Activated naive CD8-positive, alpha-beta T cell treated with anti-CD3 and anti-CD28 coated beads, Interleukin-2, amount 50 U/mL, for 24 hours (primary cell): ENCODE data around the gene SYT1.

Source experiments
- ATAC-seq: fragments of 150-1000 bp; cut with Tn5 transposase; one replicate; pipeline ENCODE4 v1.10.0; 2021
- DNase-seq: peaks from one replicate; pipeline ENCODE4 v3.0.0; 2021
- H3K27ac Mint-ChIP-seq: one replicate; pipeline ENCODE4 v1.8.0; 2021; ENCODE audit warnings: mild to moderate bottlenecking, mixed read lengths
- H3K27me3 Mint-ChIP-seq: one replicate; pipeline ENCODE4 v1.8.0; 2021; ENCODE audit warnings: mixed read lengths
- H3K36me3 Mint-ChIP-seq: one replicate; pipeline ENCODE4 v1.8.0; 2021; ENCODE audit warnings: low read depth, mixed read lengths
- H3K4me1 Mint-ChIP-seq: one replicate; pipeline ENCODE4 v1.8.0; 2021; ENCODE audit warnings: mixed read lengths
- H3K4me3 Mint-ChIP-seq: one replicate; pipeline ENCODE4 v1.8.0; 2021; ENCODE audit warnings: mild to moderate bottlenecking, moderate library complexity, mixed read lengths
- H3K9me3 Mint-ChIP-seq: one replicate; pipeline ENCODE4 v1.8.0; 2021; ENCODE audit warnings: mixed read lengths

SYT1 gene

DNA sequence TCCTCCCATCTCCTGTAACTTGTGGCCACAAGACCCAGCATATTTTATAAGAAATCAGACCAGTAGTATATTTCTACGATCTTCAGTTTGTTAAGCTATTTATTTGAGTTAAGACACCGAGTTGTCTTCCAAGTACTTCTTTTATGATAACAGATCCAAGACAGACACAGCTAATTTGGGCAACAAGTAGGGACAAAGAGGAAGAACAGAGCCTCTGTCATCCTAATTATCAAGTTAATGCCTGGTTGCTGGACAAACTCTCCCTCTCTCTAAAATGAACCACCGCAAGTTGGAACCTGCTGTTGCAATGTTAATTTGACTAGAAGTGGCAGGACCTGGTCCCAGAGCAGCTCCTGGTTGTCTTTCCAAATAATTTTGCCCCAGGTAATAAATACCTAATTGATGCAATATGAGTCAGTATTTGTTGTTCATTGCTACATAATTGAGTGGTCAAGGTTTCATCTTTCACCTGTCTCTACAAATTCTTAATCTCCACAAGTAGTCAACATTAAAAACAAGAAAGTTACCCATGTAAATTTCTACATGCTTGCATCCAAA, 502.5 kb downstream of the SYT1 start:
- Mint-ChIP-seq H3K27me3 (no peaks in the 10 kb centered on the region), H3K9me3 (no peaks in the 10 kb centered on the region), H3K4me3 (no peak overlapping the region), H3K4me1 (no peaks in the 10 kb centered on the region), H3K36me3 (no peaks in the 10 kb centered on the region), H3K27ac (no peak overlapping the region)
- ATAC-seq (no peak), DNase-seq (no peak)

GRCh38 chr12:79370021-79370420, 505.4 kb downstream of the SYT1 start:
- Mint-ChIP-seq H3K27ac (no peak overlapping the region), H3K9me3 (no peaks in the 10 kb centered on the region), H3K36me3 (no peaks in the 10 kb centered on the region), H3K27me3 (no peaks in the 10 kb centered on the region), H3K4me3 (no peak overlapping the region), H3K4me1 (no peaks in the 10 kb centered on the region)
- no peak for ATAC-seq
- DNase-seq: no peak

GRCh38 chr12:79371226-79371625, 506.7 kb downstream of the SYT1 start:
- Mint-ChIP-seq H3K9me3 (no peaks in the 10 kb centered on the region), H3K4me3 (no peak overlapping the region), H3K27ac (no peak overlapping the region), H3K36me3 (no peaks in the 10 kb centered on the region), H3K4me1 (no peaks in the 10 kb centered on the region), H3K27me3 (no peaks in the 10 kb centered on the region)
- no peak for DNase-seq
- no peak for ATAC-seq

GRCh38 chr12:79373896-79374499, 509.4 kb downstream of the SYT1 start:
- Mint-ChIP-seq H3K4me3 (no peak overlapping the region), H3K36me3 (no peaks in the 10 kb centered on the region), H3K4me1 (no peaks in the 10 kb centered on the region), H3K27me3 (no peaks in the 10 kb centered on the region), H3K27ac (no peak overlapping the region), H3K9me3 (no peaks in the 10 kb centered on the region)
- DNase-seq: peak; percentile 18
- peak; percentile 49 for ATAC-seq

DNA sequence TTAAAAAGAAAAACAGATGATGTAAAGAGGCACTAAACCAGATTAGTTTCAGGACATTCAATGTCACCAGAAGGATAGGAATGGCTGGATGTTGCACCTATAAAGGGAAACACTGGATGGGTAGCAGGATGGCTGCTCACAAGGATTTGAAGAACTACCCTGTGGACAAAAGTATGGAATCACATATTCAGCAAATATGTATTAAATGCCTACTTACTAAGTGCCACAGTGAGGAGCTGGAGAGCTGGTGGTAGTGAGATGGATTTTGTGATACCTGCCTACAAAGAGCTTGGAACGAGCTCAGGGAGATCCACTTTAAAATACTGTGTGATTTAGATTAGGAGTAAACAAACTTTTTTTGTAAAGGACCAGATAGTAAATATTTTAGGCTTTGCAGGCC, 510.0 kb downstream of the SYT1 start:
- ATAC-seq (no peak), DNase-seq (no peak)
- H3K36me3 Mint-ChIP-seq: no peaks in the 10 kb centered on the region
- H3K9me3 Mint-ChIP-seq: no peaks in the 10 kb centered on the region
- H3K4me1 Mint-ChIP-seq: no peaks in the 10 kb centered on the region
- no peaks in the 10 kb centered on the region for H3K27me3 Mint-ChIP-seq
- H3K27ac Mint-ChIP-seq: no peak overlapping the region
- no peak overlapping the region for H3K4me3 Mint-ChIP-seq

DNA sequence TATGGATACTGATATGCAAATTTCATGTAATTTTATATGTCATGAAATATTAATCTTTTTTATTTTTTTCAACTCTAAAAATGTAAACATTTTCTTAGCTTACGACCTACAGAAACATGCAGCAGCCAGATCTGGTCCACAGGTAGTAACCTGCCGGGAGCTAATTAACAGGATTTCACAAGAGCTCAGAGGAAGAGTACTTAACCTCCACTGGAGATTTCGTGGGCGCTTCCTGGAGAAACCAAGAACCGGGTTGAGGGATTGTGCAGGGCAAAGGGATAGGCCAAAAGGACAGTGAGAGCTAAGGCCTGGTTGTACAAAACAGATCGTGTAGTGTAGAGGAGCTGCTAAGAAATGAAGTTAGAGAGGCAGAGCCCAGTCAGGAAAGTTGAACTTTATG, 510.5 kb downstream of the SYT1 start:
- DNase-seq (no peak), ATAC-seq (no peak)
- Mint-ChIP-seq H3K27me3 (no peaks in the 10 kb centered on the region), H3K4me3 (no peak overlapping the region), H3K27ac (no peak overlapping the region), H3K36me3 (no peaks in the 10 kb centered on the region), H3K4me1 (no peaks in the 10 kb centered on the region), H3K9me3 (no peaks in the 10 kb centered on the region)

GRCh38 chr12:79378496-79378895, 513.9 kb downstream of the SYT1 start:
- Mint-ChIP-seq H3K4me1 (no peaks in the 10 kb centered on the region), H3K27me3 (no peaks in the 10 kb centered on the region), H3K36me3 (no peaks in the 10 kb centered on the region), H3K9me3 (no peaks in the 10 kb centered on the region), H3K4me3 (no peak overlapping the region), H3K27ac (no peak overlapping the region)
- ATAC-seq: no peak
- DNase-seq: no peak

DNA sequence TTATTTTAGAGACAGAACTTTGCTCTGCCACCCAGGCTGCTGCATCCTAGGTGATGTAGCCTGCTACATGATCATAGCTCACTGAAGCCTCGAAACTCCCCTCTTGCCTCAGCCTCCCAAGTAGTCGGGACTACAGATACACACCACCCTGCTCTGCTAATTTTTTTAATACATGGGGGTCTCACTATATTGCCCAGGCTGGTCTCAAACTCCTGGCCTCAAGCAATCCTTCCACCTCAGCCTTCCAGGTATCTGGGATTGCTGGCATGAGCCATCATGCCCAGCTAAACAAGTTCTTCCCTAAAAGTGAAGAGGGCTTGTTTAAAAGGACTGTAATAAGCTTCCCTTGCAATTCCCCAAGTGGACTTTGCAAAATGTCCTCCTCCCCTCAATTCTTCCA, 515.8 kb downstream of the SYT1 start:
- no peak for DNase-seq
- H3K27ac Mint-ChIP-seq: no peak overlapping the region
- no peaks in the 10 kb centered on the region for H3K36me3 Mint-ChIP-seq
- H3K4me3 Mint-ChIP-seq: no peak overlapping the region
- H3K27me3 Mint-ChIP-seq: no peaks in the 10 kb centered on the region
- H3K4me1 Mint-ChIP-seq: no peaks in the 10 kb centered on the region
- no peaks in the 10 kb centered on the region for H3K9me3 Mint-ChIP-seq
- ATAC-seq: no peak

- Mint-ChIP-seq H3K27ac (no peak overlapping the region), H3K9me3 (no peaks in the 10 kb centered on the region), H3K27me3 (no peaks in the 10 kb centered on the region), H3K4me1 (no peaks in the 10 kb centered on the region), H3K36me3 (no peaks in the 10 kb centered on the region), H3K4me3 (no peak overlapping the region)
- DNase-seq (no peak), ATAC-seq (no peak)
These were observed 517.0 kb downstream of the SYT1 start for GRCh38 chr12:79381248-79382208.

DNA sequence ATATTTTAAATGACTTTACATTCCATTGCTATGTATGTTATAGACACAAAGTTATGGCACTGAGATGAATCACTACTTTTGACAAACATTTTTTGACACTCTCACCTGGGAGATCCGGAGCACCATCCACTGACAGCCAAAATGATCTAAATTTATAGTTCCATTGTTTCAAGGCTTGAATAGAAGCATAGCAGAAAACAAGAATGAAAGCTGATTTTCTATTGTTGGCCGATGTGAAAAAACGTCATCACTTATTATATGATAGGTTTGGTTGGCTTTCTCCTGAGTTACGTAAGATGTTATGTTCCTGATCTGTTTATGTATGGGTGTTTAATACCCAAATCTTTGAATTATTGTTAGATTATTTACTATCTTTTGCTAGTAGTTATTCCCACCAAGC, 520.0 kb downstream of the SYT1 start:
- no peak for DNase-seq

DNA sequence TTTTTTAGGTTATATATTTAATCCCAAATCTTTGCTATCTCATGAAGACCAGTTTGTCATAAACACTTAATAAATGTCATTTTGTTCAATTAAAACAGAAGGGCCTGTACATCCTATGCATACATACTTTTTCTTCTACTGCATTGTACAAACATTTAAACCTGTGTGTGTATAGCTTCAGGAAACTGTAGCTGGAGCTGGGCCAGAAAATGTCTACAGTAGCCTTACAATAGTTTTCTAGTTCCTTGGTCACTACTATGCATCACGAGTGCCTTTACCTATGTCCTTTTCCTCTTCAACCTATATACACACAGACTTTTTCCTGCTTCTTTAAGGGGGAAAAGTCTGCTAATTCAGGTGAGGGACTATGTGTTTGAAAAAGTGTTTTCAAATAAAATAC, 523.4 kb downstream of the SYT1 start:
- ATAC-seq: no peak

More for the DNA sequence above, 520.0 kb downstream of the SYT1 start:
- no peak for ATAC-seq
- no peaks in the 10 kb centered on the region for H3K36me3 Mint-ChIP-seq
- no peaks in the 10 kb centered on the region for H3K4me1 Mint-ChIP-seq
- no peaks in the 10 kb centered on the region for H3K27me3 Mint-ChIP-seq
- no peak overlapping the region for H3K4me3 Mint-ChIP-seq
- H3K27ac Mint-ChIP-seq: no peak overlapping the region
- H3K9me3 Mint-ChIP-seq: no peaks in the 10 kb centered on the region

GRCh38 chr12:79393842-79394241, 529.3 kb downstream of the SYT1 start:
- H3K9me3 Mint-ChIP-seq: no peaks in the 10 kb centered on the region
- ATAC-seq (no peak), DNase-seq (no peak)
- no peak overlapping the region for H3K4me3 Mint-ChIP-seq
- H3K36me3 Mint-ChIP-seq: no peaks in the 10 kb centered on the region
- H3K27ac Mint-ChIP-seq: no peak overlapping the region
- no peaks in the 10 kb centered on the region for H3K4me1 Mint-ChIP-seq
- no peaks in the 10 kb centered on the region for H3K27me3 Mint-ChIP-seq

More for the DNA sequence above, 523.4 kb downstream of the SYT1 start:
- no peak for DNase-seq
- H3K27ac Mint-ChIP-seq: no peak overlapping the region
- H3K27me3 Mint-ChIP-seq: no peaks in the 10 kb centered on the region
- H3K4me1 Mint-ChIP-seq: no peaks in the 10 kb centered on the region
- no peaks in the 10 kb centered on the region for H3K36me3 Mint-ChIP-seq
- no peaks in the 10 kb centered on the region for H3K9me3 Mint-ChIP-seq
- no peak overlapping the region for H3K4me3 Mint-ChIP-seq

GRCh38 chr12:79397609-79398008, 533.0 kb downstream of the SYT1 start:
- Mint-ChIP-seq H3K4me1 (no peaks in the 10 kb centered on the region), H3K27ac (no peak overlapping the region), H3K36me3 (no peaks in the 10 kb centered on the region), H3K4me3 (no peak overlapping the region), H3K27me3 (no peaks in the 10 kb centered on the region), H3K9me3 (no peaks in the 10 kb centered on the region)
- no peak for ATAC-seq
- DNase-seq: no peak

DNA sequence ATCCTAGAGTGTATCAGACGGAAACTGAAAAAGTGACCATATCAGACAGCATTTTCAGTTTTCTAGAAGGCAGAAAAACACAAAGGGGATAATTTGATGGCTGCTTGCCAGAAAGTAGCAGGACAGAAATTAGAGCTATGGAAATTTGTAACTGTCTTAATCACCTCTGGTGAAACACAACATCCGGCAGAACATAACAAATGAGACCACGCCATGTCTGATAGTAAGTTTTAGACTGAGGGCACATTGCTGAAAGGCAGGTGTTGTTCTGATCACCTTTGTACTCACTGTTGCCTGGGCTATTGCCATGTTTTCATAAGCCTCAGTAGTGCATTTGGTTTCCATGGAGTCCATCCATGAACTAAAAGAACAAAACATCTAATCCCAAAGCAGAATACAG, 535.9 kb downstream of the SYT1 start:
- H3K9me3 Mint-ChIP-seq: no peaks in the 10 kb centered on the region
- DNase-seq: no peak

GRCh38 chr12:79402606-79403005, 538.0 kb downstream of the SYT1 start:
- Mint-ChIP-seq H3K4me1 (no peaks in the 10 kb centered on the region), H3K4me3 (no peak overlapping the region), H3K36me3 (no peaks in the 10 kb centered on the region), H3K27me3 (no peaks in the 10 kb centered on the region), H3K9me3 (no peaks in the 10 kb centered on the region), H3K27ac (no peak overlapping the region)
- DNase-seq (no peak), ATAC-seq (no peak)

More for the DNA sequence above, 535.9 kb downstream of the SYT1 start:
- no peak for ATAC-seq
- Mint-ChIP-seq H3K4me1 (no peaks in the 10 kb centered on the region), H3K27ac (no peak overlapping the region), H3K4me3 (no peak overlapping the region), H3K36me3 (no peaks in the 10 kb centered on the region), H3K27me3 (no peaks in the 10 kb centered on the region)
